ENCODE measurements around the gene KMT5C.

The KMT5C gene

DNA sequence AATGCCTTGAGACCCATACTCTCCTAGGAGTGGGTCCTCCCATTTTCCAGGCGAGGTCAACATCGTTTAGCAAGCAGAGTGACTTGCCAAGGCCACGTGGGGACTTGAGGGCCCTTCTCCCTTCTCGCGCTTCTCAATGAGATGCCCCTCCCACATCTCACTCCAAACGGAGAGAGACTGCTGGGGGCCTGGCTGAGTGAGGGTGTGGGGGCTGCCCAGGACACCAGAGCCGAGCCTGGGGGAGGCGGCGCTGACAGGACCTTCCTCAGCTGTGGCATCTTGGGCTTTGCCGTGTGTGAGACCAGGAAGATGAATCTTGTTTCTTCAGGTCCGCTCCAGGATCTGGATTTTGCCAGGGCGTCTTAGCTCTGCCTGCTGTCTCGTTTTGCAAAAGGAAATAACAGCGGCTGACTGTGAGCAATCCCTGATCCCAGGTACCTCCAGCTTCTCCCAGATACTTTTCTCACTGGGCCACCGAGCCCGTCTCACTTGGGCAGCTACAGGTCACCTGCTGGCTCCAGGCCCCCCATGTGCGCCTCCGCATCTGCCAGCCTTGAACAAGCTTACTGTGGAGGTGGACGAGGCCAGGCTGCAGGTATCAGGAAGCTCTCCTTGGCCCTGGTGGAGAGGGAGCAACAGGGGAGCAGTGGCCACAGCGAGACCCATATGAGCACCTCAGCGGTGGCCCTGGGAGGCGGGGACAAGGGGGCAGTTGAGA lies 8.8 kb downstream of the KMT5C start:
- DNase-seq, result no peak

DNA sequence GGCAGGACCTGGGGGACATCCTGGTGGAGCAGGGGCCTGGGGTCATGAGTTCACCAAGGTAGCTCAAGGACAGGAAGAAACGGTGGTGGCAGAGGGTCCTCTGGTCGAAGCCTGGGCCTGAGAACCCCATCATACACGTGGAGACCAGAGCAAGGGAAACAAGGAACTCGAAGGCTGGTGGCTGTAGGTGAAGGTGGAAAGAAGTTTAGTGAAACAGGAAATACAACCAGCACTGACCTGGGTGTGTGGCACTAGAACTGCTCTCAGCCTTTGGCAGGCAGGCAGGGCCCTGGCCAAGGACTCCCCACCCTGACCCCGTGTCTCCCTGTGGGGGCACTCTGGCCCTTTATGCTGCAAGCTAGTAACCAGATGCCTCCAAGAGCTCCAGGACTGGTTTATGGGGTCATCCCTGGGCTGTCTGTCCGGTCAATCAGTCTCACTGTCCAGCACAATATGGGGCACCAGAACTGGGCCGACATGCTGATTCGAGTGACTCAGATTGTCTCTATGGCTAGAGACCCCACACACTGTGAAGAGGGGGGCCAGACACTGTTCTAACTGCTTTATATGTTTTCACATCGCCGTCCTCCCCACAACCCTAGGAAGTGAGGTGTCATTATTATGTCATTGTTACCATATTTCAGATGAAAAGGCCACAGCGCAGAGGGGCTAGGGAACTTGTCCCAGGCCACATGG lies 11.1 kb downstream of the KMT5C start:
- no peak for DNase-seq

DNA sequence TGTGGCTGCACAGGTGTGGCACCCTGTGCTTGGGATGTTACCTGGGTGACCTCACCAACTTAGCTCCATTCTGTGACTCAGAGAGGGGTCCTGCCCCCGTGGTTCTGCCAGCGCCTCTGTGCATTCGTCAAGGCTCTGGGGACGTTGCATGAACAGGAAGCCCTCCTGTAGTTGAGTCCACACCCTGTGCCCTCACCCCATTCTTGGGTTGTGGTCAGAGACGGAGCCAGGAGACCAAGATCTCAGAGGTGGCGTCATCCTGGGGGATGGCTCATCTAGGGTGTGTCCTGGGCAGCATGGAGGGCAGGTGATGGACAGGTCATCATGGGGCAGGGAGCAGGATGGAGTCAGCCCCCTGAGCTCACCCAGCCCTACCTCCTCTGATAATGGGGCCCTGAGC lies 12.4 kb downstream of the KMT5C start:
- no peak for DNase-seq

DNA sequence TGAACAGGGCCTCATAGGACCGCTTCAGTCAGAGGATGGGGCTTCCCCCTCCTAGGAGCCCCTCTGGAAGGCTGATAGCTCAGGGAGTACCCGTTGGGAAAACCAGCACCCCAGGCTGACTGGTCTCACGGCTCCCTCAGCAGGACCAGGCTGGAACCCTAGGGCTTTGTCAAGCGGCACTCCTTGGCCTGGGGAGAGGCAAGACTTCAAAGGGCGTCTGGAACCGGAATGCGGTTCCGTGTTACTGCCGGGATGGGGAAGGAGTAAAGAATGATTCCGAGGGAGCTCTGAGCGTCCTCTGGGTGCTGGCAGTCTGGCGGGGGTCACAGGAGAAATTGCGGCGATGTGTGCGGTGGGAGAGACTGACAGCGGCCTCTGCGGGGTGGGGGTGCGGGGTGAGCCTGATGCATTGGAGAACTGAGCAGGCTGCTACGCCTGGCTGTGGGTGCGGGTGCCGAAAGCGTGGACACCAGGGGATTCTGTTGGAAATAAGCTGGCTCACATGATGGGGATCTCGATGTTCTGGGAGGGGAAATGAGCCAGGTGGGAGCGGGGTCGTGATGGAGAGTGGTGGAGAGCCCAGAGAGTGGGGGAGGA lies 13.0 kb downstream of the KMT5C start:
- no peak for DNase-seq

DNA sequence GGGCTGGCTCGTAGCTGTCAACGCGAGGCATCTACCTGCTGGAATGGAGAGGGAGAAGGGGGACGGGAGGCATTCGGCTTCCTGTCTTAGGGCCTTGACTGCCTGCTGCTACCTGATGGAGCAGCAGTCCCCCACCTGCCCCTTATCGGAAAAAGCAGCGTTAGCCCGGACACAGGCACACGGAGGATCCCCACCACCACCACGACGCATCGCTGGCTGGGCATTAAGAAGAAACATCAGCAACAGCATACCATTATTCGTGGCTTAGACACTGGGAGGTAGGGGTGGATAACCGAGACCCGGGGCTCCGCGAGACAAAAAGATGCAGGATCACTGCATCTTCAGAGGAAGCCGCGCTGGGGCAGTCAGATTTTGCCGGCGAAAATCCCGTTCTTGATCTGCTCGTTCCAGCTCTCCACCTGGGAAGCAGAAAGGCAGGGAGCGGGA lies 13.7 kb downstream of the KMT5C start:
- DNase-seq, result no peak

DNA sequence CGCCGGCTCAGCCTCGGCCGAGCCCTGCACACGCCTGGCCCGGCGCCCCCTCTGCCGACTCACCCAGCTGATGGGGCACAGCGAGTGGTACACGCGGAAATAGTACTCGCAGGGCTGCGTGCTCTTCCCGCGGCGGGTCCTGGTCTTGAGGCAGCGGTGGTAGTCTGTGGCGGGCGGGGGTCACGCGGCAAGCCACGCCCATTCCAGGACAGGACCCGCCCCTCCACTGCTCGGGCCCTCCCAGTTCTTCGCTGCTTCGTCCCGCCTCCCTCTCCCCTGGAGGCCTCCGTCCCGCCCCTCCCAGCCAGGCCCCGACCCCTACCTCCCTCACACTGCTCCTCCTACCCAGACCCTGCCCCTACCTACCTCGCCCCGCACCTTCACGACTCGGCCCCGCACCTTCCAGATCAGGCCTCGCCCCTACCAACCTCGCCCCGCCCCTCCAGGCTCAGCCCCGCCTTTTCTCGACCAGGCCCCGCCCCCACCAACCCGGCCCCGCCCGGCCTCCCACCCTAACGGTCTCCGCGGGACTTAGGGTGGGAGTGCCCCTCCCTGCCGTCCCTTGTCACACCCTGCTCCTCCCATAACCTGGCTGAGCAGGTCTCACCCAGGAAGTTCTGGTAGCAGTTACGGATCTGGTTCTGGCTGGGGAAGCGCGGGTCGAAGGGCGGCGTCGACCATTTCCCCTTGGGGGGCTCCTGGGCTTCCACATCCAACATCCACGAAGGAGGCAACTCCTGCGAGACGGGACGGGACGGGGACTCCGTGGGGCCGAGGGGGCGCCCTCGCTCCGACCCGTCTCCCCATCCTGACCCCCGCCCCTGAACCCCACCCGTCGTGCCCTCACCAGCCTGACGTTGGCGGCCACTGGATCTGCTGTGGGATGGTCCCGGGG lies 14.4 kb downstream of the KMT5C start:
- DNase-seq, result peak in 1 of 2 experiments; percentile 77

DNA sequence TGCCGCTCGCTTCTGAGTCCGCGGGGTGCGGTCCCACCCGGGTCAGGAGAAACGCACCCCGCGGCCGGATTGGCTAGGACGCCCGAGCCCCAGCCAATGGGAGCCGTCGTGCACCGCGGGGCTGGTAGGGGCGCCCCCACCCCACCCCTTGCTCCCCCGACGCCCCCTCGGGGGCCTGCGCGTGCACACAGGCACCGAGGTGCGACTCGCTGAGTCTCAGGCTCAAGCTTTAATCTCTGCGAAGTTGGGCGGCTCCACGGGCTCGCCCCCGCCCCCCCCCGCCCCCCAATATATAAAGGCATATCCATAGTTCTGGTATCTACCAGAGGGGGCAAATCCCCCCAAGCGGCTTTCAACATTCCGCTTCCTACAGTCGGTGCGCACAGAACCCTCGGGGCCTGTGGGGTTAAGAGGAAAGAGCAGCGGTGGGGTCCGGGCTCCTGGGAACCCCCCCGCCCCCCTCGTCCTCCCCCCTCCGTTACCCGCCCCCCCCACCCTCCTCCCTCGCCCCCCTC lies 15.1 kb downstream of the KMT5C start, which contains the start of gene COX6B2:
TSS of gene COX6B2 (minus strand) at position 22 of the 515 bp plus-strand sequence. CDS start 198 bp downstream, outside the sequence.
- DNase-seq, result no peak

DNA sequence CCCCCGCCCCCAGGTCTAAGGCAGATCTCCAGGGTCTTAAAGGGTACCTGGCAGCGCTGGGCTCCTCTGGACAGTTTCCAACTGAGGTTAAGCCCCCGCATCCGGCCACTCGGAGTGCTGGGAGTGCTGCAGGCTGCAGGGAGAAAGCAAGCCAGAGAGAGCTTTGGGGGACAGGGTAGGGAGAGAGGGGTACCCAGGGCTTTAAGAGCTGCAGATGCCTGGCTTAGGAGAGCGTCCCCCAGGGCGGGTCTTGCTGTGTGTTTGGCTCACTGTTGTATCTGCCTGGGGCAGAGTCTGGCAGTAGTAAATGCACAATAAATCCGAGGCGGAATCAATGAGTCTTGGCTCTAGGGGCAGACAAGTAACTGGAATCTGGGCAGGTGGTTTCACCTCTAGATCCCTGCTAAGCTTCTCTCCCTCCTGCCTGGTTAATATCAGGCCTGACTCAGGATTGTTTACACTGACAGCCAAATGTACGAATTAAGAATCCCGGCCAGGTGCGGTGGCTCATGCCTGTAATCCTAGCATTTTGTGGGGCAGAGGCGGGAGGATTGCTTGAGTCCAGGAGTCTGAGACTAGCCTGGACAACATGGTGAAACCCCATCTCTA lies 15.6 kb downstream of the KMT5C start:
- no peak for DNase-seq

DNA sequence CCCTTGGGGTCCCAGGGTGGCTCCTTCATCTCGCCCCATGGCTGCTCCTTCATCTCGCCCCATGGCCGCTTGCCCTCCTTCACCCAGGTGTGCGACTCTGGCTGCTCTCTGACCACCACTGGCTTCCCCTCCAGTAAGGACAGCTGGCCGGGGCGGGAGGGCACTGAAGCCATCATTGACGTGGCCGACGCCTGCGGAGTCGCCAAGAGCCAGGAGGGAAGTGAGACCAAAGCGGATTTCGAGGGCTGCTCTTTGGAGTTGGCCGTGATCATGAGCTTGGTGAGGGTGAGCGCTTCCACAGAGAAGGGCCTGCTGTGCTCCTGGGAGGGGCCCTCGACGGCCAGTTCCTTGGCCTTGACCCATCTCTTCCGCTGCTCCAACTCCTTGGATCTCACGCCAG lies 18.8 kb downstream of the KMT5C start:
- DNase-seq, result no peak

DNA sequence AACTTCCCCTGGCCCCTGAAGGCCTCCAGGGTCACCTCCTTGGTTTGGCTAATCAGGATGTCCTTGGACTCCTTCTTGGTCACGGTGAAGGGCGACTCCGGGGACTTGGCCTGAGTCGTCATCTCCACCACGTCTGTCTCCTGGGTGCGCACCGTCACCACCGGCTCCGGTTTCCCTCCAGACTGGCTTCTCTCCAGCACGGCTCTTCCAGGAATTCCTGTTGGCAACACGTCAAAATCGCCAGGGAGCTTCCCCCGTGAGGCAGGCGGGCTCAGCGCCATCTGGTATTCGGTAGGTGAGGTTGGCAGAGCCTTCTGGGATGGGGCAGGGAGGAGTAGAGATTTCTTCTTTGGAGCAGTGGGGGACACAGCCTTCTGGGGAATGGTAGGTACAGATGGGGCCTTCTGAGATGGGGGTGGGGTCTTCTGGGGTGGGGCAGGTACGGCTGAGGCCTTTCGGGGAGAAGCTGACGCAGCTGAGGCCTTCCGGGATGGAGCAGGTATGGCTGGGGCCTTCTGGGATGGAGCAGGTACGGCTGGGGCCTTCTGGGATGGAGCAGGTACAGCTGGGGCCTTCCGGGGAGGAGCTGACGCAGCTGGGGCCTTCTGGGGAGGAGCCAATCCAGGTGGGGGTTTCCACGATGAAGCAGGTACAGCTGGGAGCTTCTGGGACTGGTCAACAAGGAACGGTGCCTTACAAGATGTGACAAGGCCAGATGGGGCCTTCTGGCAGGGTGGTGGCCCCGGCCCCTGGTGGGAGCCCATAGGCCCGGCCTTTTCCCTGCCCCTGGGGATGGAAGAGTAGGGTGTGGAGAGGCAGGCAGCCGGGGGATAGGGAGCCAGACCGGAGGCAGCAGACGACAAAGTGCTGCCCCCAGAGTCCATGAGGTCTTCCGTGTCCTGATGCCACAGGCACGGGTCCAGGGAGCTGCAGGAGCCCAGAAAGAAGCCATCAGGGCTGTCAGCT lies 19.6 kb downstream of the KMT5C start:
- DNase-seq, result no peak

DNA sequence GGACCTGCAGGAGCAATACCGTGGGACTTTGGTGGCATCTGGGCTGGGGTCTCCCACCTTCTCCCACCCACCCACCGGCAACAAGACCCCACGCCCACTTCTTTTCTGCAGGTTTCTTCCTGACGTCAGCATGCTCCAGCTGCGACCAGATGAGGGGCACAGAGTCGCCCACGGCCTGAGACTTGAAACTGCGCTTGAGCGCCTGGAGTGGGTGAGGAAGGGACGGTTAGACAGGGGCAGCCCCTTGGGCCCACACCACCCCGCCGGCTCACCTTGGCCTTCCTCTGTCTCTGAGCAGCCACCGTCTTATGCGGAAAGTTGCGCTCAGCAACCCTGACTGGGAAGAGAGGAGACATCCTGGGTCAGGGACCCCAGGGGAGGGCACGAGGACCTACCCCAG lies 21.2 kb downstream of the KMT5C start:
- no peak for DNase-seq

DNA sequence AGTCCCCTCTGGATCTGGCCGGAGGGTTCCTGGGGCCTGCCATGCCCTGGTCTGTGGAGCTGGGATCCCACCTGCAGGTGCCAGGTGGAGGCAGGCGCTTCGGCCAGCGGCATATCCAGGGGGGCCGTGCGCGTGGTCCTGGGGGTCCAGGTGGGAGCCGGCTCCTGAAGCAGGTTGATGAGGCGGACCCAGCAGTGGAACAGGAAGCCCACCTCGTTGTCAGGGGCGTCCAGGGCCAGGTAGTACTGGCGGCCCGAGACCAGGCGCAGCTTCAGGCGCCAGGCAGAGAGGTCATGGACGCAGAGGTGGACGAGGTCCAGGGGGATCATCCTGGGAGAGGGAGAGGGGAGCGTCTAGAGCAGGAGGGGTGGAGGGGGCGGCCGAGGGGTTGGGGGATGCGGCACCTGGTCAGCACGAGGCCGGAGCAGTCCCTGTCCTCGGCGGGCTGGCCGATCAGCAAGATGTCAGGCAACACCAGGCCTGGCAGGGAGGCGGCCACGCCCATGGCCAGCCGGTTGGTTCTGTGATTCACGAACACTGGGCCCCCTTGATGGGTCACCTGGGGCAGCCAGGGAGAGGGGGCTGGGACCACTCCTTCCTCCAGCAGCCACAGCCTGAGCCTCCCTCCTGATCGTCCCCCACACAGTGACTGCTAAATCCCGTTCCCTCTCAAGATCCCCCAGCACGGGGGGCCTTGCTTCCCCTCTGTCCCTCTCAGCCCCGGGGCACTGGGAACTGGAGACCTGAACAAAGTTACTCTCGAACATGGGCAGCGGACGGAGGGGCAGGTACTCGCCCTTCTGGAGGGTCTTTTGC lies 22.7 kb downstream of the KMT5C start:
- DNase-seq, result no peak

DNA sequence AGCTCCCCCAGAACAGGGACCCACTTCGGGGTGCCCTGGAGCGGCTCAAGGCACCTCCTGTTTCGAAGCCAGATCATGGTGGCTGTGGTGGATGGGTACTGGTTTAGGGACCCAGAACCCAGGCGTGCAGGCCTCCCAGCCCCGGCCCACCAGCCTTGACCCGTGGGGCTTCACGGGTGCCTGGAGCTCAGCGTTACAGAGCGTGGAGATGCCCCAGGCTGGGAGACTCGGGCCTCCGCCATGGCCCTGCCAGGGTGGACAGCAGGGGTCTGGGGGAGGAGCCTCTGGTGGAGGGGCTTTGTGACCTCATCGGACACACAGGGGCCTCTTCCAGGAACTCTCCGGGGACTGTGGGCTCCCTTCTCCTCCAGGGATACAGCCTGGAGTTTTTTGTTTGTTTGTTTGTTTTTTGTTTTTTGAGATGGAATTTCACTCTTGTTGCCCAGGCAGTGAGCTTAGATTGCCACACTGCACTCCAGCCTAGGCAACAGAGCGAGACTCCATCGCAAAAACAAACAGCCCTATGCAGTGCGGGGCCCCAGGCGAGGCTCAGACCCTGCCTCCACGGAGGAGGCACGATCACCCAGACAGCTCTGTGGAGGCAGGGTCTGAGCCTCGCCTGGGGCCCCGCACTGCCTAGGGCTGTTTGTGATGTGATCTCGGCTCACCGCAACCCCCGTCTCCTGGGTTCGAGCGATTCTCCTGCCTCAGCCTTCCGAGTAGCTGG lies 23.5 kb downstream of the KMT5C start, which contains the start of gene GARIN5B:
TSS of gene GARIN5B (minus strand) at position 271 of the 727 bp plus-strand sequence. CDS start at position 77, 194 bp downstream.
- no peak for DNase-seq

DNA sequence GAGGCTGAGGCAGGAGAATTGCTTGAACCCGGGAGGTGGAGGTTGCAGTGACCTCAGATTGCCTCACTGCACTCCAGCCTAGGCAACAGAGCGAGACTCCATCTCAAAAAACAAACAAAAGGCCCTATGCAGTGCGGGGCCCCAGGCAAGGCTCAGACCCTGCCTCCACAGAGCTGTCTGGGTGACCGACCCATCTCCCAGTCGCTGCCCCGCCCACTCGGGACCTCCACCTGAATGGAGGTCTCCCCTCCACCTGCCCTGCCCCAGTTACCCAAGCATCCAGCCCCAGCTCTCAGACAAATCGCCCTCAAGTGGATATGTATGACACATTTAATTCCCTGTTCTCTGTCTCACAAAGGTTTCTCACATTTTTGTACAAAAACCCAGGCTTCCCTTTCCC lies 25.6 kb downstream of the KMT5C start:
- no peak for DNase-seq

DNA sequence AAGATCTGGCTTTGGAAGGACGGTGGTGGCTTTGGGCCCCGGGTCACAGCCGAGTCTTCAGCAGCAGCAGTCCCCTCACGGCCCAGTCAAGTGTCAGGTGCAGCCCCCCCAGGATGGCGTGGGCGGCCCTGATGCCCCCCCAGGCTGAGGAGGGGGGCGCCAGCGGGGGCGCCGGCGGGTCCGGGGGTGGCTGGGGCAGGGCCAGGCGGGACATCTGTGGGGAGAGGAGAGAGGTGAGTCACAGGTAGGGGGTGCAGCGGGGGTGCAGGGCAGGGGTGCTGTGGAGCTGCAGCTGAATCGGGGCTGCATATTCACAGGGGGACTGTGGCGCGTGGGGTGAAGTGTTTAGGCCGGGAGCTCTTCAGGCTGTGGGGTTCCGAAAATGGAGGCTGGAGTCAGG lies 26.3 kb downstream of the KMT5C start:
- DNase-seq, result no peak

DNA sequence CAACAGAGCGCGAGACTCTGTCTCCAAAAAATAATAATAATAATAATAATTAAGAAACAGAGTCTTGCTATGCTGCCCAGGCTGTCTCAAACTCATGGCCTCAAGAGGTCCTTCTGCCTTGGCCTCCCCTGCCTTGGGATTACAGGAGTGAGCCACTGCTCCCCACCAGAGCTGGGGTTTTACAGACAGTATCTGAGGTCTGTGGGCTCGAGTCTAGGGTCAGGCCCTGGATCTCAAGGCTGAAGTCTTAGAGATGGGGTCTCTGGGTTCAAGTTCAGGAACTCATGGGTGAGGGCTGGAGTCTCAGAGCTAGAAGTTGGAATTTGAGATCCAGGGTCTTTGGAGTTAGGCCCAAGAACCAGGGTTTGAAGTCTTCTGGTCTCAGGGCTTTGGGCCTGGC lies 27.1 kb downstream of the KMT5C start:
- no peak for DNase-seq

DNA sequence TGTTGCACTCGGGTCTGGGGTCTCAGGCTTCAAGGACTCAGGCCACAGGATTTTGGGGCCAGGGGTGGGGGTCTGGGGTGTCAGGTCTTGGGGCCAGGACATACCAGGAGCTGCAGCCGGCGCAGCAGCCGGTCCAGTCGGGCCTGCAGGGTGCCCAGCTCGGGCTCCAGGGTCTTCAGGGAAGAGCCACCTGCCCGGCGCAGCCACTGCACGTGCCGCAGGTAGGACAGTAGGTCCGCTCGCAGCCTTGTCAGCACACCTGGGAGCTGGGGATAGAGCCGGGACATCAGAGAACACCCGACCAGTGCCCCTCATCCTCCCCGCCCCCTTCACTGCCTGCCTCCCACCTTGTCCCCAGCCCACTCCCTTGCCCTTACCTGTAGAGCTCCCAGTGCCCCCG lies 28.4 kb downstream of the KMT5C start:
- DNase-seq, result no peak

DNA sequence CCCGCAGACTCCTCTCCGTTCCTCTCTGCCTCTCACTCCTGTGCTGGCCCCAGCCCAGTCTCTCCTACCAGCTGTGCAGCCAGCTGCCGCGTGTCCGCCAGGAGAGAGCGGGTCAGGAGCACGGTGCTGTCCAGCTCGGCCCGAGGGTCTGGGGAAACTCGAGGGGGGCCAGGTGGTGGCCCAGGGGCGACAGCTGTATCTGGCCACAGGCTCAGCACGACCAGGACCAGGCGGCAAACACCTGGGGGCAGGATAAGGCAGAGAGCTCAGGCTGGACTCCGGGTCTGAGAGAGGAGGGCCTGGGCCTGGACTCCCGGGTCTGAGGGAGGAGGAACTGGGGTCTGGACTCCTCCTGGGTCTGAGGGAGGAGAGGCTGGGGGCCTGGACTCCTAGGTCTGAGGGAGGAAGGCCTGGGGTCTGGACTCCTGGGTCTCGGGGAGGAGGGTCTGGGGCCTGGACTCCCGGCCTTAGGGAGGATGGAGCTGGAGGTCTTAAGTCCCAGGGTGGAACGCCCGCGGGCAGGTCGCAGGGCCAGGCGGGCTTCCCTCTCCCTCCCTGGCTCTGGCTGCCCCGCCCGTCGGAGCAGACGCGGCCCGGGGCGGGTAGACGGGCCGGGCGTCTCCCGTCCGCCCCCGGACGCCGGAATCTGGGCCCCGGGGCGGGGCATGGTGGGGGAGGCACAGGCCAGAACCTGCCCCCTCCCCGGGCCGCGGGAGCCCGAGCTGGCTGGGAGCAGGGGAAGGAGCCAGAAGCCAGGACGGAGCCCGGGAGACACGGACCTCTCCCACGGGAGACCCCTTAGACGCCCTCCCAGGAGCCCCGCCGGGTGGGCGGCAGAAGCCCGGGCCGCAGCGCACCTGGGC lies 29.3 kb downstream of the KMT5C start:
- DNase-seq, result no peak
